ENCODE results near the gene SMARCAD1.

Gene SMARCAD1

DNA sequence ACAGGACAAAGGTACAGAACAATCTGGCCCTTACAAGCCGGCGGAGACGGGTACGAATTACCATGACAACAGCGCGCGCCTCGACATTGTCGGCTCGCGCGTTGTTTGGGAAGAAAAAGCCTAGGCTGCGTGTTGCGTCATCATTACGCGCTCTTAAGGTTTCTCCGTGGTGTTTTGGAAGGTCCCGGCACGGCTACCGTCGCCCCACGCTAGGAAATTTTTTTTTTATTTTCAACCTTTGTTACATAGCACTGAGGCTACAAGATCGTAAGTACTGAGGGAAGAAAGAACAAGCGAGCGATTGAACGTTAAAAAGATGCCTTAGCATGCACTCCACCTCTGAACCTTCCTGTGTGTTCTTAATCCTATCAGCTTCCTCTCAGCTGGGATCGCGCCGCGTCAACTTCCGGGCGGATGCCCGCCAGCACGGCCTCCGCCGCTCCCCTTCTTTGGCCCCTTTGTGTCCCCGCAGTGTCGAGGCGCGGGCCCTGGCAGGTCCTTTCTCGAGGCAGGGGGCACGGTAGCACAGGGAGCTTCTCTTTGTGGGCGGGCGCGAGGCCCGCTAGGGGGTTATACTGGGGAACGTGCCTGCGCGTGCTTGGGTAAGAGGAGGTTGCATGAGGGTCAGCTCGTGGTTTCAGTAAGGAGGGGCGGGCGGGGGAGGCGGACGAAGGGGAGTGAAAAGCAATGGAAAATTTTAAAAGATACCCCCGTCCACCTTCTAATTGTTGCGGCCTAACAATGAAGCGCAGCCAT, at the start of gene SMARCAD1:
SMARCAD1 (plus strand) TSS at position 397 of the 756 bp plus-strand sequence. CDS start 530 bp downstream, outside the sequence.
- no peak for TF ChIP-seq CTCF (IDR thresholded peaks at IDR 0.05)

- no peak for TF ChIP-seq CTCF (IDR thresholded peaks at IDR 0.05)
Measured at GRCh38 chr4:94158883-94159282, 48.8 kb upstream of the SMARCAD1 start.

DNA sequence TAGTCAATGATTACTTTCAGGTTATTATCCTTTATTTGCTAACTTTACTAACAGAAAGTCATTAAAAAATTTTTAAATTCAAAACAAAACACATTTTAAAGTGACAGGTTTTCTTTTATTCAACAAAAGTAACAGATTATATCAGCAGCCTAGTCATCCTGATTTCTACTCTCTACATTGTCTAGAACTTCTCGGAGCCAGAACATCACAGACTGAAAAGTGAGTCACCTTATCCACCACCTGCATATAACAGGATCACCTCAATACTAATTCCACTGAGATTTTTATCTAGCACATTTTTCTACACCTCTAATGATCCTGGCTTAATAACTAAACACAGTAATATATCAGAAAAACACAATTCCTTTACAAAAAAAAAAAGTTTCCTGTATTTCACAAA, 47.9 kb upstream of the SMARCAD1 start:
- TF ChIP-seq CTCF (IDR thresholded peaks at IDR 0.05): no peak

DNA sequence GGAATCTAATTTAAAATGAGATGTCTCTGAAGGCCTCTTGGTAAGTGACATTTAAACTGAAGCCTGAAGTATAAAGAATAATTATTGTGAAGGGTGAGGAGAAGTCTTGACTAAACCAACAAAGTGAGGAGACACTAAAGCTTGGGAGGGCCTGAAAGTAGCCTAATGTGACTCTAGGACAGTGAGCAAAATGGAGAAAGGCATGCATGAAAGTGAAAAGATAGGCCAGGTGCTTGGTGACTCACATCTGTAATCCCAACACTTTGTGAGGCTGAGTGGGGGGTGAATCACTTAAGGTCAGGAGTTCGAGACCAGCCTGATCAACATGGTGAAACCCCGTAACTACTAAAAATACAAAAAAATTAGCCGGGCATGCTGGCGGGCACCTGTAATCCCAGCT, 46.9 kb upstream of the SMARCAD1 start:
- TF ChIP-seq CTCF (IDR thresholded peaks at IDR 0.05): no peak

- no peak for TF ChIP-seq CTCF (IDR thresholded peaks at IDR 0.05)
Measured at GRCh38 chr4:94165256-94165655, 42.4 kb upstream of the SMARCAD1 start.

DNA sequence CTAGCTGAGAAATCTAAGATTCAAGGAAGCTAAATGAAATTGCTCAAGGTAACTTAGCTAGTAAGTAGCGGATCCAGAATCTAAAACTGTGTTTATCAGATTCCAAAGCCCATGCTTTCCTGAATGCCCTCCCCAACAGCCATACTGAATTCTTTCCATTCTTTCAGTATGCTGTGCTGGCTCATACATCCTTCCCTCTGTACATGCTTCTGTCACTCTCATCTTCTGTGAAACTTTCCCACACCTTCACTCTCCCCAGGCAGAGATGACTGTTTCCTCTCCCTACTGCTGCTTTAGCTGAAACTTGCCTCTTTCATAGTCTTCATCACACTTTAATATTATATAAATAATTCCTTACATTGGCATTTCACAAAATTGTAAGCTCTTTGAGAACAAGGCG, 39.3 kb upstream of the SMARCAD1 start:
- no peak for TF ChIP-seq CTCF (IDR thresholded peaks at IDR 0.05)

GRCh38 chr4:94169803-94170372, 37.8 kb upstream of the SMARCAD1 start:
- TF ChIP-seq CTCF (IDR thresholded peaks at IDR 0.05): no peak
